Gastroesophageal sphincter (tissue), 3 donors: ENCODE results near the gene CALU.

ENCODE experiments used
- CTCF ChIP-seq, 4 experiments: fragments of 200-600 bp in 2 of 4; fragments of 450-650 bp in 2 of 4; sonication (generic) in 1 of 4; IDR thresholded peaks; one replicate each; pipeline ENCODE4 v1.5.1; 2017 to 2019; ENCODE audit warnings: antibody characterized with exemption in 4 of 4, mild to moderate bottlenecking in 2 of 4, moderate library complexity in 2 of 4
- EP300 ChIP-seq: sonication (generic); formaldehyde crosslinking; IDR thresholded peaks from one replicate; pipeline ENCODE4 v1.6.1; 2017; ENCODE audit warnings: antibody characterized with exemption, mild to moderate bottlenecking
- POLR2A ChIP-seq, 2 donors: fragments of 450-650 bp; IDR thresholded peaks; one replicate each; pipeline ENCODE4 v1.6.1; 2017; ENCODE audit warnings: antibody characterized with exemption in 2 of 2, mild to moderate bottlenecking in 2 of 2, moderate library complexity in 1 of 2

- TF ChIP-seq CTCF (IDR thresholded peaks at IDR 0.05) (no peak), POLR2A (IDR thresholded peaks at IDR 0.05) (no peak), EP300 (no peak)
Observed at GRCh38 chr7:128770233-128770632, 31.1 kb downstream of the CALU start.
